ENCODE measurements around the gene AK5.

The AK5 gene

GRCh38 chr1:77316006-77316405, 34.2 kb downstream of the AK5 start:
- H3K9me2 ChIP-seq (replicated peaks; ENCODE audit: low read depth, low read length), result no peaks in the 10 kb centered on the region
- H3K4me1 ChIP-seq (ENCODE audit: insufficient read depth, low read length, poor library complexity, severe bottlenecking), result no peaks in the 10 kb centered on the region
- no peaks in the 10 kb centered on the region for H3K79me2 ChIP-seq (ENCODE audit: insufficient read depth, low read length)
- no peaks in the 10 kb centered on the region for H3F3A ChIP-seq (ENCODE audit: low read depth)
- no peaks in the 10 kb centered on the region for H3K27me3 ChIP-seq (ENCODE audit: insufficient read depth, low read length, poor library complexity, severe bottlenecking)
- no peak overlapping the region for H3K4me3 ChIP-seq (ENCODE audit: low read length, poor library complexity, severe bottlenecking)
- H3K9ac ChIP-seq (ENCODE audit: low read depth, low read length, poor library complexity, severe bottlenecking), result no peak overlapping the region
- TF ChIP-seq CTCF (conservative IDR thresholded peaks at IDR 0.05; ENCODE audit: low read length) (no peak), EZH2phosphoT487 (IDR thresholded peaks at IDR 0.05; ENCODE audit: borderline replicate concordance) (no peak)
- H3K36me3 ChIP-seq (ENCODE audit: insufficient read depth, low read length), result no peaks in the 10 kb centered on the region
- H4K20me1 ChIP-seq (ENCODE audit: insufficient read depth, low read length, poor library complexity, severe bottlenecking), result no peaks in the 10 kb centered on the region
- H3K9me3 ChIP-seq (ENCODE audit: insufficient read depth, low read depth, low read length), result no peaks in the 10 kb centered on the region
- H2AFZ ChIP-seq (ENCODE audit: low read length), result no peak overlapping the region
- no peak overlapping the region for H3K4me2 ChIP-seq (ENCODE audit: low read depth, low read length, poor library complexity, severe bottlenecking)

GRCh38 chr1:77316966-77317365, 35.1 kb downstream of the AK5 start:
- Histone ChIP-seq H3K79me2 (ENCODE audit: insufficient read depth, low read length) (no peaks in the 10 kb centered on the region), H2AFZ (ENCODE audit: low read length) (no peak overlapping the region), H3K27me3 (ENCODE audit: insufficient read depth, low read length, poor library complexity, severe bottlenecking) (no peaks in the 10 kb centered on the region), H3K9ac (ENCODE audit: low read depth, low read length, poor library complexity, severe bottlenecking) (no peak overlapping the region), H3K9me3 (ENCODE audit: insufficient read depth, low read depth, low read length) (no peaks in the 10 kb centered on the region), H3K4me3 (ENCODE audit: low read length, poor library complexity, severe bottlenecking) (no peak overlapping the region), H4K20me1 (ENCODE audit: insufficient read depth, low read length, poor library complexity, severe bottlenecking) (no peaks in the 10 kb centered on the region), H3F3A (ENCODE audit: low read depth) (no peaks in the 10 kb centered on the region), H3K4me2 (ENCODE audit: low read depth, low read length, poor library complexity, severe bottlenecking) (no peak overlapping the region), H3K4me1 (ENCODE audit: insufficient read depth, low read length, poor library complexity, severe bottlenecking) (no peaks in the 10 kb centered on the region), H3K36me3 (ENCODE audit: insufficient read depth, low read length) (no peaks in the 10 kb centered on the region), H3K9me2 (replicated peaks; ENCODE audit: low read depth, low read length) (no peaks in the 10 kb centered on the region)
- TF ChIP-seq CTCF (conservative IDR thresholded peaks at IDR 0.05; ENCODE audit: low read length), result no peak
- no peak for TF ChIP-seq EZH2phosphoT487 (IDR thresholded peaks at IDR 0.05; ENCODE audit: borderline replicate concordance)

- no peaks in the 10 kb centered on the region for H3K9me2 ChIP-seq (replicated peaks; ENCODE audit: low read depth, low read length)
- no peak overlapping the region for H3K9ac ChIP-seq (ENCODE audit: low read depth, low read length, poor library complexity, severe bottlenecking)
- H3K4me1 ChIP-seq (ENCODE audit: insufficient read depth, low read length, poor library complexity, severe bottlenecking), result no peaks in the 10 kb centered on the region
- no peaks in the 10 kb centered on the region for H3K36me3 ChIP-seq (ENCODE audit: insufficient read depth, low read length)
- no peak for TF ChIP-seq EZH2phosphoT487 (IDR thresholded peaks at IDR 0.05; ENCODE audit: borderline replicate concordance)
- no peak for TF ChIP-seq CTCF (conservative IDR thresholded peaks at IDR 0.05; ENCODE audit: low read length)
- no peak overlapping the region for H2AFZ ChIP-seq (ENCODE audit: low read length)
- no peak overlapping the region for H3K4me3 ChIP-seq (ENCODE audit: low read length, poor library complexity, severe bottlenecking)
- no peaks in the 10 kb centered on the region for H3K27me3 ChIP-seq (ENCODE audit: insufficient read depth, low read length, poor library complexity, severe bottlenecking)
- no peaks in the 10 kb centered on the region for H3F3A ChIP-seq (ENCODE audit: low read depth)
- no peak overlapping the region for H3K4me2 ChIP-seq (ENCODE audit: low read depth, low read length, poor library complexity, severe bottlenecking)
- H4K20me1 ChIP-seq (ENCODE audit: insufficient read depth, low read length, poor library complexity, severe bottlenecking), result no peaks in the 10 kb centered on the region
- H3K9me3 ChIP-seq (ENCODE audit: insufficient read depth, low read depth, low read length), result no peaks in the 10 kb centered on the region
- H3K79me2 ChIP-seq (ENCODE audit: insufficient read depth, low read length), result no peaks in the 10 kb centered on the region
Observed at GRCh38 chr1:77319036-77319705, 37.4 kb downstream of the AK5 start.

Measured in Loucy (cell line).